ENCODE results near the gene ME3. TPM values are rescaled to one million over a fixed set of nuclear protein-coding genes. Genes with fewer than 3 reads are reported as not detected.
"Not testable (repeated sequence)": the region's sequence is repeated elsewhere in the genome, so short reads cannot be mapped to it uniquely, and the experiment has no call there.

ME3 gene
- total and polyA plus RNA-seq, 12 donors, result 13.9 to 128 (median 44.5) TPM

DNA sequence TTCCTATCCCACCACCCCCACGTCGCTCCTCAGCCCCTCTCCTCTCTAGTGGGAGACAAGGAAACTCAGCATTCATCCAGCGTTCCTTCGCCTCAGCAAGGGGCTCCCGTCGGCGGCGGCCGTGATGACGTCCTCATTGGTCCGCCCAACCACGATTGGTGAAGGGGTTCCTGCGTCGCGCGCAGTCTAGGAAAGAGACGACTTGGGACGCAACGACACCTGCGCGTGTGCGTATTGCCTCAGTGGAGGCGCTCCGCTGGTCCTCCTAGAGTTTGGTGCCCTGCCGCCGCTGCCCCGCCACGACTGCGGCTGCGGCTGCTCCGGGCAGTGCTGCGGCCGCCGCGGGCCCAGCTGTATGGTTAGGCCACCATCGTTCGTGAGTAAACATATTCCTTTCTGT lies 241.2 kb downstream of the ME3 start:
- H3K9me3 ChIP-seq (replicated peaks in 1 of 3), result peaks cover 0 to 7% (median 2%) of the 10 kb centered on the region in 3 donors
- no peaks in the 10 kb centered on the region for H3K36me3 ChIP-seq (replicated peaks in 1 of 2)
- H3K27ac ChIP-seq, result no peak overlapping the region
- intact Hi-C loops (cut with DNase I), result no loop called here
- DNase-seq, result no peak
- TF ChIP-seq, protein P1, sequence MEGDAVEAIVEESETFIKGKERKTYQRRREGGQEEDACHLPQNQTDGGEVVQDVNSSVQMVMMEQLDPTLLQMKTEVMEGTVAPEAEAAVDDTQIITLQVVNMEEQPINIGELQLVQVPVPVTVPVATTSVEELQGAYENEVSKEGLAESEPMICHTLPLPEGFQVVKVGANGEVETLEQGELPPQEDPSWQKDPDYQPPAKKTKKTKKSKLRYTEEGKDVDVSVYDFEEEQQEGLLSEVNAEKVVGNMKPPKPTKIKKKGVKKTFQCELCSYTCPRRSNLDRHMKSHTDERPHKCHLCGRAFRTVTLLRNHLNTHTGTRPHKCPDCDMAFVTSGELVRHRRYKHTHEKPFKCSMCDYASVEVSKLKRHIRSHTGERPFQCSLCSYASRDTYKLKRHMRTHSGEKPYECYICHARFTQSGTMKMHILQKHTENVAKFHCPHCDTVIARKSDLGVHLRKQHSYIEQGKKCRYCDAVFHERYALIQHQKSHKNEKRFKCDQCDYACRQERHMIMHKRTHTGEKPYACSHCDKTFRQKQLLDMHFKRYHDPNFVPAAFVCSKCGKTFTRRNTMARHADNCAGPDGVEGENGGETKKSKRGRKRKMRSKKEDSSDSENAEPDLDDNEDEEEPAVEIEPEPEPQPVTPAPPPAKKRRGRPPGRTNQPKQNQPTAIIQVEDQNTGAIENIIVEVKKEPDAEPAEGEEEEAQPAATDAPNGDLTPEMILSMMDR (IDR thresholded peaks at IDR 0.05), result no peak
- no peak for TF ChIP-seq POLR2A (IDR thresholded peaks at IDR 0.05)
- H3K4me1 ChIP-seq (replicated peaks in 1 of 2), result no peaks in the 10 kb centered on the region
- no peaks in the 10 kb centered on the region for H3K27me3 ChIP-seq
- WGBS, 4 donors, result 81 to 95% (median 90%) methylated on average over 36 to 37 of the region's 37 CpGs
- H3K4me3 ChIP-seq, result no peak overlapping the region

DNA sequence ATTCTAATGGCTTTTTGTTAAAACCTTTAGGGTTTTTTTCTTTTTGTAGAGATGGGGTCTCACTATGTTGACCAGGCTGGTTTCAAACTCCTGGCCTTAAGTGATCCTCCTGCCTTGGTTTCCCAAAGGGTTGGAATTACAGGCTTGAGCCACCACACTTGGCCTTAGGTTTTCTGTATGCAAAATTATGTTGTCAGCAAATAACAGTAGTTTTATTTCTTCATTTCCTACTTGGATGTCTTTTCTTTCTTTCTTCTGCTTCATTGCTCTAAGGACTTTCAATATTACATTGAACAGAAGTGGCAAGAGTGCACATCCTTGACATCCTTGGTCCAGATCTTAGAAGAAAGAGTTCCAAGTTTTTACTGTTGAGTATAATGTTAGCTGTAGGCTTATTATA lies 245.0 kb downstream of the ME3 start:
- no peak overlapping the region for H3K27ac ChIP-seq
- H3K4me3 ChIP-seq, result no peak overlapping the region
- H3K27me3 ChIP-seq, result no peaks in the 10 kb centered on the region
- H3K36me3 ChIP-seq (replicated peaks in 1 of 2), result no peaks in the 10 kb centered on the region
- TF ChIP-seq, protein P1 (IDR thresholded peaks at IDR 0.05), result no peak
- TF ChIP-seq POLR2A (IDR thresholded peaks at IDR 0.05), result no peak
- intact Hi-C loops (cut with DNase I), result no loop called here
- H3K9me3 ChIP-seq (replicated peaks in 1 of 3), result peaks cover 0 to 7% (median 5%) of the 10 kb centered on the region in 3 donors
- H3K4me1 ChIP-seq (replicated peaks in 1 of 2), result no peaks in the 10 kb centered on the region
- no peak for DNase-seq

DNA sequence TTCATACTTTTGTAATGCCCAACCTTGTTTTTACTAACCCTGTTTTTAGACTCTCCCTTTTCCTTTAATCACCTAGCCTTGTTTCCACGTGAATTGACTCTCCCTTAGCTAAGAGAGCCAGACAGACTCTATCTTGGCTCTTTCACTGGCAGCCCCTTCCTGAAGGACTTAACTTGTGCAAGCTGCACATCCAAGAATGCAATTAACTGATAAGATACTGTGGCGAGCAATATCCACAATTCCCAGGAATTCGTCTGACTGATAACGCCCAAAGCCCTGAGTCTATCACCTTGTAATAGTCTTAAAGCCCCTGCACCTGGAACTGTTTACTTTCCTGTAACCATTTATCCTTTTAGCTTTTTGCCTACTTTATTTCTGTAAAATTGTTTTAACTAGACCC lies 248.9 kb downstream of the ME3 start:
- WGBS, 4 donors, result 48 to 57% (median 52%) methylated on average over 4 of the region's 4 CpGs
- H3K27ac ChIP-seq; H3K4me1 ChIP-seq (replicated peaks in 1 of 2); DNase-seq; H3K27me3 ChIP-seq; H3K9me3 ChIP-seq (replicated peaks in 1 of 3); H3K36me3 ChIP-seq (replicated peaks in 1 of 2); H3K4me3 ChIP-seq; intact Hi-C loops (cut with DNase I): not testable (repeated sequence)

DNA sequence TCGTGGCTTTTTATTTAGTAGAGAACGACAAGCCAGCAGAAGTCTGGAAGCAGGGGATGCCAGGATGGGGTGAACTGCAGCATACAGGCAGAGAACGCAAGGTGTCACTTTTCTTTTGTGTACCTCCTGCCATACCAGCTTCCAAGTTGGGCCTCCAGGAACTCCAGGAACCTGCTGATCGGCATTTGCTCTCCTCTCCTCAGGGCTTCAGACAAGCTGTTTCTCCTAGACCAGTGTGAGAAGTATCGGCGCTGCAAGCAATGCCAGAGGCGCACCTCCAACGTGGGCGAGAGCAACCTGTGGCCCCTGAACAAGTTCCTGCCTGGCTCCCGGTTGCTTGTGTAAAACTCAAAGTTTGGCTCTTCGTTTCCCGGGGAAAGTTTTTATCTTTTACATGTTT lies 250.0 kb downstream of the ME3 start:
- Histone ChIP-seq H3K36me3 (replicated peaks in 1 of 2) (no peaks in the 10 kb centered on the region), H3K27me3 (no peaks in the 10 kb centered on the region), H3K4me1 (replicated peaks in 1 of 2) (no peaks in the 10 kb centered on the region), H3K27ac (no peak overlapping the region), H3K9me3 (replicated peaks in 1 of 3) (peaks cover 0 to 5% (median 0%) of the 10 kb centered on the region in 3 donors), H3K4me3 (no peak overlapping the region)
- DNase-seq, result no peak
- WGBS, 4 donors, result 81 to 87% (median 86%) methylated on average over 12 of the region's 12 CpGs
- intact Hi-C loops (cut with DNase I), result no loop called here
- TF ChIP-seq, protein P1 (IDR thresholded peaks at IDR 0.05), result no peak
- TF ChIP-seq POLR2A (IDR thresholded peaks at IDR 0.05), result no peak

DNA sequence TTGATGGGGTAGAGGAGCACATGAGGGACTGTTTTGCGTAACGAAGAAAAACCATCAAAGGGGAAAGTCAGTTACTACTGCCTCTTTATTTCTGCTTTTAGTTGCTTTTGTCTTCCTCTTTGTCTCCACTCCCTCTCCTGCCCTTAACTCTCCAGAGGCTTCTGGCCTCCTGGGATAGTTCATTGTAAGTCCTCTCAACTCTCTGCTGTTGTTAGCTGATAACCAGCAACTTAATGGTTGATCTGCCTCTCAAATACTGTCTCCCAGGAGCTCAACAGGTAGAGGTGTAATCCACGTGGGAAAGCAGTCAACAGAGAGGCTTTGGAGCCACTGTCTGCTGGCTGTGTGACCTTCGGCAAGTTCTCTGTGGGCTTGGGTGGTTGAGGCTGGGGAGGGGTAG lies 250.5 kb downstream of the ME3 start:
- intact Hi-C loops (cut with DNase I), result no loop called here
- H3K27ac ChIP-seq, result no peak overlapping the region
- no peaks in the 10 kb centered on the region for H3K27me3 ChIP-seq
- DNase-seq, result no peak
- no peak overlapping the region for H3K4me3 ChIP-seq
- peaks cover 0 to 5% (median 0%) of the 10 kb centered on the region in 3 donors for H3K9me3 ChIP-seq (replicated peaks in 1 of 3)
- H3K4me1 ChIP-seq (replicated peaks in 1 of 2), result no peaks in the 10 kb centered on the region
- TF ChIP-seq, protein P1 (IDR thresholded peaks at IDR 0.05), result no peak
- no peak for TF ChIP-seq POLR2A (IDR thresholded peaks at IDR 0.05)
- H3K36me3 ChIP-seq (replicated peaks in 1 of 2), result no peaks in the 10 kb centered on the region
- WGBS, 4 donors, result 70 to 87% (median 81%) methylated on average over 4 of the region's 4 CpGs
